Fibroblast of villous mesenchyme (primary cell): ENCODE measurements around the gene RNF212B. TPM values are rescaled to one million over a fixed set of nuclear protein-coding genes. Genes with fewer than 3 reads are reported as not detected.
"Not testable (repeated sequence)": the region's sequence is repeated elsewhere in the genome, so short reads cannot be mapped to it uniquely, and the experiment has no call there.

ENCODE experiments used
- DNase-seq: peaks from one replicate; pipeline ENCODE4 v3.0.0-alpha.2; 2010; ENCODE audit warnings: low read depth
- H3K4me3 ChIP-seq: 2 replicates; pipeline ENCODE4 v1.5.1; 2011; ENCODE audit warnings: low read depth, mild to moderate bottlenecking, low read length
- total RNA-seq: library from RNA; depleted of rRNA; stranded (reverse); fragments of >200 nt; gene quantifications from 2 replicates; pipeline ENCODE4 v1.2.3, GENCODE V29; 2012
- TF ChIP-seq, protein P1 (sequence below): IDR thresholded peaks from 2 replicates; pipeline ENCODE4 v1.5.1; 2012; ENCODE audit warnings: low read depth, mild to moderate bottlenecking, low read length; ENCODE audit not compliant: insufficient read depth

RNF212B gene
- total RNA-seq, 1 donor = not detected

DNA sequence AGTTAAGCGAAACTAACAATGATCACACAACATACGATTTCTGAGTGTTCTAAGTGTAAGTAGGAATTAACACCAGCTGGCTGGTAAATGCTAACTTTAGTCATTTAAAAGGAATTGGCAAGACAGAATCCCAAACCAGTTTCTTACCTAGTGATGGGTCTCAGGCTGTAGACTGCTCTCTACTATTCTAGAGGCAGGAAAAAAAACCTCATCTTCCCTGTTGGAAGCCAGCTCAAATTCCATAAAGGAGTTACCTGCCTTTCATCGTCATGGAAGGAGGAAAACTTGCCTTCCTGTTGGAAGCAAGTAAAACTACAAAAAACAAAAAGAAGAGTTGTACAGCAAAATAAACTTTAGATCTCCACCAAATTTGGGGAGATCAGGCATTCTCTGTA, 30.6 kb upstream of the RNF212B start:
- DNase-seq = no peak
- TF ChIP-seq, protein P1, sequence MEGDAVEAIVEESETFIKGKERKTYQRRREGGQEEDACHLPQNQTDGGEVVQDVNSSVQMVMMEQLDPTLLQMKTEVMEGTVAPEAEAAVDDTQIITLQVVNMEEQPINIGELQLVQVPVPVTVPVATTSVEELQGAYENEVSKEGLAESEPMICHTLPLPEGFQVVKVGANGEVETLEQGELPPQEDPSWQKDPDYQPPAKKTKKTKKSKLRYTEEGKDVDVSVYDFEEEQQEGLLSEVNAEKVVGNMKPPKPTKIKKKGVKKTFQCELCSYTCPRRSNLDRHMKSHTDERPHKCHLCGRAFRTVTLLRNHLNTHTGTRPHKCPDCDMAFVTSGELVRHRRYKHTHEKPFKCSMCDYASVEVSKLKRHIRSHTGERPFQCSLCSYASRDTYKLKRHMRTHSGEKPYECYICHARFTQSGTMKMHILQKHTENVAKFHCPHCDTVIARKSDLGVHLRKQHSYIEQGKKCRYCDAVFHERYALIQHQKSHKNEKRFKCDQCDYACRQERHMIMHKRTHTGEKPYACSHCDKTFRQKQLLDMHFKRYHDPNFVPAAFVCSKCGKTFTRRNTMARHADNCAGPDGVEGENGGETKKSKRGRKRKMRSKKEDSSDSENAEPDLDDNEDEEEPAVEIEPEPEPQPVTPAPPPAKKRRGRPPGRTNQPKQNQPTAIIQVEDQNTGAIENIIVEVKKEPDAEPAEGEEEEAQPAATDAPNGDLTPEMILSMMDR = no peak
- H3K4me3 ChIP-seq = no peak overlapping the region

DNA sequence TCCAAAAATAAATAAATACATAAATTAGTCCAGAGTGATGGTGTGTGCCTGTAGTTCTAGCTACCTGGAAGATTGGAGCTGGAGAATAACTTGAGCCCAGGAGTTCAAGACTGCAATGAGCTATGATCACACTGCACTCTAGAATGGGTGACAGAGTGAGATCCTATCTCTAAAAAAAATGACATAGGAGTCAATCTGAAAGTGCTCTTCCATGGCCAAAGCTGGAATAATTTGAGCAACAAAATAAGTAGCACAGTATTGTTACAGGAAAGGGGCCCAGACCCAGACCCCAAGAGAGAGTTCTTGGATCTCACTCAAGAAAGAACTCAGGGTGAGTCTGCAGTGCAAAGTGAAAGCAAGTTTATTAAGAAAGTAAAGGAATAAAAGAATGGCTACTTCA, 29.4 kb upstream of the RNF212B start:
- TF ChIP-seq, protein P1 = no peak
- no peak for DNase-seq
- no peak overlapping the region for H3K4me3 ChIP-seq

DNA sequence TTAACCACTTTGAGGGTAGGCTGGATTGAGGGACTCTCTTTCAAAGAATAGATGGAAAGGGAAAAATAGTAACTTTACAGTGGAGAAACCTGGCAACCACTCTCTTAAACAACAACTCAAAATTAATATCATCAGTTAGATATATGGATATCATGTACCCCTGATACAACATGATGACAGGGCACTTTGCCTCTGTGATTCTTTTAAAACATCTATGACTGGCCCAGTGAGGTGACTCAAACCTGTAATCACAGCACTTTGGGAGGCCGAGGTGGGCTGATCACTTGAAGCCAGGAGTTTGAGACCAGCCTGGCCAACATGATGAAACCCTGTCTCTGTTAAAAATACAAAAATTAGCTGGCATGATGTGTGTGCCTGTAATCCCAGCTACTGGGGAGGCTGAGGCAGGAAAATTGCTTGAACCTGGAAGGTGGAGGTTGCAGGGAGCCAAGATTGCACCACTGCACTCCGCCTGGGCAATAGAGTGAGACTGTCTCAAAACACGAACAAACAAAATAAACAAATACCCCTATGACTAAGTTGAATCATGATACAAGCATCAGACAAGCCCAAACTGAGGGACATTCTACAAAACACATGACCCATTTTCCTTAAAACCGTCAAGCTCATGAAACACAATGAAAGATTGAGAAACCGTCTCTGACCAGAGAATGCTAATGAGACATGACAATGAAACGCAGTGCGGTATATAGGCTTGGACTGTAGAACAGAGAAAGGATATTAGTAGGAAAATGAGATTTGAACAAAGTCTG, 27.9 kb upstream of the RNF212B start:
- peak; percentile 41 for DNase-seq
- no peak overlapping the region for H3K4me3 ChIP-seq
- TF ChIP-seq, protein P1 = no peak

DNA sequence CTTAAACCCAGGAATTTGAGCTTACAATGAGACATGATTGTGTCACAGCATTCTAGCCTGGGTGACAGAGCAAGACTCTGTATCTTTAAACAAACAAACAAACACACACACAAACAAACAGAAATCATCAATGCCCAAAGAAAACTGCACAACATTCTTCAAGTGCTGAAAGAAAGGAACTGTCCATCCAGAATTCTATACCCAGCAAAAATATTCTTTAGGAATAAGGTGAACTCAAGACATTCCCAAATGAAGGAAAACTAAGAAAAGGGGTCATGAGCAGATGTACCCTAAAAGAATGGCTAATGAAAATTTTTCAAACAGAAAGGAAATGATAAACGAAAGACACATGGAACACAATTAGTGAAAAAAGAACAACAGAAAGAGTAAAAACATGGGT, 22.3 kb upstream of the RNF212B start:
- TF ChIP-seq, protein P1 = no peak
- H3K4me3 ChIP-seq = no peak overlapping the region
- no peak for DNase-seq

DNA sequence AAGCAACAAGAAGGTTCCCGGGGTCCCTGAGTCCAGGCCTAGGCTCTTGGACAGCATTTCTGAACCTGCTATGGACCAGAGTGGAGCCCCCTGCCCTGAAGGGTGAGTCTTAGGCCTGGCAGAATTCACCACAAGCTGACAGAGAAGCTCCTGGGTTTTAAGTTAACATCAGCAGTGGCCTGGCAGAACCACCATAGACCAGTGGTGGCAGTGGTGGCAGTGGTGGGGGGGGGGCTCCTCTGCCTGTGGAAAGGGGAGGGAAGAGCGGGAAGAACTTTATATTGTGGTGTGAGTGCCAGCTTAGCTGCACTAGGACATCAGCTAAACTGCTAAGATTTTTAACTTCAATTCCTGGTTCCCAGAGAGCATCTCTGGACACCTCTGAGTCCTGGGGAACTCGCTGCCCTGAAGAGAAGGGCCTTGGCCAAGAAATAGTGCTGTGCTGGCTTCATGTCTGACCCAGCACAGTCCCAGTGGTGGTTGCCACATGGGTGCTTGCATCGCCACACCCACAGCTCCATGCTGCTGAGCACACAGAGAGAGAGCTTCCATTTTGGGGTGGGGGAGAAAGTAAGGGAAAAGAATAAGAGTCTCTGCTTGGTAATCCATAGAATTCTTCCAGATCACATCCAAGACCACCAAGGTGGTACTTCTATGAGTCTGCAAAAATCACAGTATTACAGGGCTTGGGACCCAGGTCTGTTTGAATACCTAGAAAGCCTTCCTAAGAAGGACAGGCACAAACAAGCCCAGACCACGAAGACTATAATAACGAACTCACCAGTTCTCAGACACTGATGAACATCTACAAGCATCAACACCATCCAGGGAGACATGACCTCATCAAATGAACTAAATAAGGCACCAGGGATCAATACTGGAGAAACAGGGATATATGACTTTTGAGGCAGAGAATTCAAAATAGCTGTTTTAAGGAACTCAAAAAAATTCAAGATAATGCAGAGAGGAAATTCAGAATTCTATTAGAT, 20.4 kb upstream of the RNF212B start:
- TF ChIP-seq, protein P1 = no peak
- DNase-seq = no peak
- no peak overlapping the region for H3K4me3 ChIP-seq

DNA sequence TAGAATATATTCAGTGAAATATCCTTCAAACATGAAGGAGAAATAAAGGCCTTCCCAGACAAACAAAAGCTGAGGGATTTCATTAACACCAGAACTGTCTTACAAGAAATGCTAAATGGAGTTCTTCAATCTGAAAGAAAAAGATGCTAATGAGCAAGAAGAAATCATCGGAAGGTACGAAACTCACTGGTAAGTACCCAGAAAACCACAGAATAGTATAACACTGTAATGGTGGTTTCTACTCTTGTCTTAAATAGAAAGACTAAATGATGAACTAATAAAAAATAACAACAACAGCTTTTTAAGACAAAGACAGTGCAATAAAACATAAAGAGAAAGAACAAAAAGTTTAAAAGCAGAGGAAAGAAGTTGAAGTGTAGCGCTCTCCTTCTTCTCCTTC, 18.7 kb upstream of the RNF212B start:
- TF ChIP-seq, protein P1 = no peak
- DNase-seq = no peak
- no peak overlapping the region for H3K4me3 ChIP-seq

DNA sequence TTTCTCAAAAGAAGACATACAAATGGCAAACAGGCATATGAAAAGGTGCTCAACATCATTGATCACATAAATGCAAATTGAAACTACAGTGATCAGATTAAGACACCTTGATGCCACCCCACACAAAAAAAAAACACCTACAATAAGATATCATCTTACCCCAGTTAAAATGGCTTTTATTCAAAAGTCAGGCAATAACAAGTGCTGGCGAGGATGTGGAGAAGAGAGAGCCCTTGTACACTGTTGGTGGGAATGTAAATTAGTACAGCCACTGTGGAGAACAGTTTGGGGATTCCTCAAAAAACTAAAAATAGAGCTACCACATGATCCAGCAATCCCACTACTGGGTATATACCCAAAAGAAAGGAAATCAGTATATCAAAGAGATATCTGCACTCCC, 12.8 kb upstream of the RNF212B start:
- not testable (repeated sequence) for H3K4me3 ChIP-seq, DNase-seq
